ENCODE data around the gene S1PR3.
"Not testable (repeated sequence)": the region's sequence is repeated elsewhere in the genome, so short reads cannot be mapped to it uniquely, and the experiment has no call there.

Gene S1PR3

GRCh38 chr9:88991066-88992034 is at the start of gene S1PR3:
Gene S1PR3, plus strand, starts transcription at chr9:88991468. Its CDS starts 9,733 bp downstream, at chr9:89001201.
- peak in 15 of 56 donors; percentile 7 to 56 (median 30) for DNase-seq

- not testable (repeated sequence) for DNase-seq
These were observed 49.7 kb upstream of the S1PR3 start for GRCh38 chr9:88941586-88941985.

GRCh38 chr9:88942411-88942810 is 48.9 kb upstream of the S1PR3 start:
- DNase-seq = no peak

GRCh38 chr9:88945636-88946333 is 45.5 kb upstream of the S1PR3 start:
- no peak for DNase-seq

GRCh38 chr9:88947581-88948573 is 43.4 kb upstream of the S1PR3 start:
- no peak for DNase-seq

GRCh38 chr9:88949425-88949824 is 41.8 kb upstream of the S1PR3 start:
- DNase-seq = peak in 16 of 56 donors; percentile 4 to 51 (median 22)

GRCh38 chr9:88949961-88950340 is 41.3 kb upstream of the S1PR3 start:
- DNase-seq = peak in 2 of 56 donors; percentile 2 to 6

- no peak for DNase-seq
These were observed 40.7 kb upstream of the S1PR3 start for GRCh38 chr9:88950341-88951154.

- DNase-seq = no peak
These were observed 40.1 kb upstream of the S1PR3 start for GRCh38 chr9:88951155-88951542.

GRCh38 chr9:88952086-88952615 is 39.1 kb upstream of the S1PR3 start:
- peak in 15 of 56 donors; percentile 5 to 38 (median 13) for DNase-seq

GRCh38 chr9:88952976-88953375 is 38.3 kb upstream of the S1PR3 start:
- DNase-seq = no peak

GRCh38 chr9:88953381-88954029 is 37.8 kb upstream of the S1PR3 start:
- DNase-seq = peak in 30 of 56 donors; percentile 9 to 77 (median 42)

- no peak for DNase-seq
These were observed 37.2 kb upstream of the S1PR3 start for GRCh38 chr9:88954066-88954465.

- no peak for DNase-seq
These were observed 33.7 kb upstream of the S1PR3 start for GRCh38 chr9:88957526-88957925.

- DNase-seq = no peak
These were observed 31.4 kb upstream of the S1PR3 start for GRCh38 chr9:88959727-88960469.

GRCh38 chr9:88960632-88961031 is 30.6 kb upstream of the S1PR3 start:
- DNase-seq = no peak

- no peak for DNase-seq
These were observed 25.8 kb upstream of the S1PR3 start for GRCh38 chr9:88965473-88965872.

- no peak for DNase-seq
These were observed 24.2 kb upstream of the S1PR3 start for GRCh38 chr9:88966894-88967676.
